RWPE2 (cell line): ENCODE data around the gene RHOU.

ENCODE experiments used
- ATAC-seq: fragments of 200-7000 bp; cut with Tn5 transposase; 3 replicates; pipeline ENCODE4 v1.9.1; 2021; ENCODE audit warnings: low read depth
- DNase-seq: peaks from one replicate; pipeline ENCODE4 v3.0.0-alpha.2; 2020; ENCODE audit warnings: low spot score
- H3K27ac ChIP-seq: fragments of 450-650 bp; 2 replicates; pipeline ENCODE4 v1.5.1; 2017; ENCODE audit warnings: mild to moderate bottlenecking; ENCODE audit not compliant: poor library complexity, severe bottlenecking
- H3K27me3 ChIP-seq: fragments of 250-450 bp; sonication (Bioruptor Pico); 2 replicates; pipeline ENCODE4 v1.5.1; 2021; ENCODE audit warnings: mild to moderate bottlenecking, moderate library complexity; ENCODE audit not compliant: insufficient read depth, poor library complexity, severe bottlenecking
- H3K36me3 ChIP-seq: fragments of 250-450 bp; sonication (Bioruptor Pico); 2 replicates; pipeline ENCODE4 v1.5.1; 2020; ENCODE audit warnings: low read depth, mild to moderate bottlenecking, moderate library complexity
- H3K4me1 ChIP-seq: fragments of 250-450 bp; sonication (Bioruptor Pico); 2 replicates; pipeline ENCODE4 v1.5.1; 2021; ENCODE audit warnings: mild to moderate bottlenecking, moderate library complexity; ENCODE audit not compliant: insufficient read depth, poor library complexity, severe bottlenecking
- H3K4me3 ChIP-seq: fragments of 250-450 bp; sonication (Bioruptor Pico); 2 replicates; pipeline ENCODE4 v1.5.1; 2021; ENCODE audit warnings: mild to moderate bottlenecking, moderate library complexity; ENCODE audit not compliant: severe bottlenecking
- H3K9me3 ChIP-seq: fragments of 250-450 bp; sonication (Bioruptor Pico); 2 replicates; pipeline ENCODE4 v1.5.1; 2021; ENCODE audit warnings: mild to moderate bottlenecking, moderate library complexity; ENCODE audit not compliant: severe bottlenecking
- CTCF ChIP-seq: fragments of 450-650 bp; IDR thresholded peaks from one replicate; pipeline ENCODE4 v1.5.1; 2017; ENCODE audit warnings: mild to moderate bottlenecking, moderate library complexity; ENCODE audit not compliant: poor library complexity, severe bottlenecking

RHOU gene

GRCh38 chr1:228702433-228702832 lies 32.8 kb upstream of the RHOU start:
- no peak overlapping the region for H3K27ac ChIP-seq
- TF ChIP-seq CTCF: no peak
- no peaks in the 10 kb centered on the region for H3K9me3 ChIP-seq
- no peak overlapping the region for H3K4me3 ChIP-seq
- no peaks in the 10 kb centered on the region for H3K36me3 ChIP-seq
- no peaks in the 10 kb centered on the region for H3K27me3 ChIP-seq
- no peaks in the 10 kb centered on the region for H3K4me1 ChIP-seq
- ATAC-seq (no peak), DNase-seq (no peak)

- ATAC-seq (no peak), DNase-seq (no peak)
- no peaks in the 10 kb centered on the region for H3K4me1 ChIP-seq
- H3K4me3 ChIP-seq: no peak overlapping the region
- TF ChIP-seq CTCF: no peak
- H3K27me3 ChIP-seq: no peaks in the 10 kb centered on the region
- no peaks in the 10 kb centered on the region for H3K9me3 ChIP-seq
- no peak overlapping the region for H3K27ac ChIP-seq
- H3K36me3 ChIP-seq: no peaks in the 10 kb centered on the region
These were observed 29.0 kb upstream of the RHOU start for GRCh38 chr1:228706305-228706704.

- TF ChIP-seq CTCF: no peak
- no peak for DNase-seq
- H3K27me3 ChIP-seq: no peaks in the 10 kb centered on the region
- no peaks in the 10 kb centered on the region for H3K4me1 ChIP-seq
- no peak overlapping the region for H3K27ac ChIP-seq
- H3K9me3 ChIP-seq: no peaks in the 10 kb centered on the region
- H3K4me3 ChIP-seq: no peak overlapping the region
- H3K36me3 ChIP-seq: no peaks in the 10 kb centered on the region
- no peak for ATAC-seq
These were observed 18.2 kb upstream of the RHOU start for GRCh38 chr1:228717081-228717480.

- no peak for TF ChIP-seq CTCF
- Histone ChIP-seq H3K4me3 (no peak overlapping the region), H3K27ac (no peak overlapping the region), H3K4me1 (no peaks in the 10 kb centered on the region), H3K36me3 (no peaks in the 10 kb centered on the region), H3K9me3 (no peaks in the 10 kb centered on the region), H3K27me3 (no peaks in the 10 kb centered on the region)
- DNase-seq (no peak), ATAC-seq (no peak)
These were observed 13.9 kb upstream of the RHOU start for GRCh38 chr1:228721407-228721806.

DNA sequence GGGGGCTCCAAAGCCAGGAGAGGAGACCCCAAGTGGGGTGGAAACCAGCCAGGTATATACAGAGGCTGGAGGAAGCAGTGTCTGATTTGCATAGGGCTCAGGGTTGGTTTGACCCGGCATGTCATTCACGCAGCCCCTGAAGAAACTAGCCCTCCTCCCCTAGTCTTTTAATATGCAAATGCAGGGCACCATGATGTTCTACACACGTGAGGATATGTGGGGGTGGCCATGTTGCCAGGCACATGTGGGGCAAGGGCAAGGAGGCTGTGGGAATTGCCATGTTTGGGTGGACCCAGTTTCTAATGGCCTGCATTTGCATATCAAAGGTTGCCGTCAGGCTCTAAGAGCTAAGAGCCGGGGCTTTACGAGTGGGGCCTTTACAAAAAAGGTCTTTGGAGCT lies 12.0 kb upstream of the RHOU start:
- no peak overlapping the region for H3K27ac ChIP-seq
- no peaks in the 10 kb centered on the region for H3K4me1 ChIP-seq
- no peaks in the 10 kb centered on the region for H3K36me3 ChIP-seq
- H3K9me3 ChIP-seq: no peaks in the 10 kb centered on the region
- DNase-seq: no peak
- H3K27me3 ChIP-seq: no peaks in the 10 kb centered on the region
- TF ChIP-seq CTCF: no peak
- no peak overlapping the region for H3K4me3 ChIP-seq
- ATAC-seq: no peak
